GM12878 (cell line): Measurements from ENCODE around the gene RNF41. TPM values are rescaled to one million over a fixed set of nuclear protein-coding genes. Genes with fewer than 3 reads are reported as not detected.
A peak's percentile ranks its signal among the peaks of the same experiment; 100 is the strongest.

Experiments used
- ATAC-seq: fragments of 200-7000 bp; cut with Tn5 transposase; 3 replicates; pipeline ENCODE4 v1.9.1; 2020; ENCODE audit warnings: mild to moderate bottlenecking, moderate library complexity
- BruUV-seq: library from RNA; stranded (reverse); fragments of 400-500 nt; replicated peaks from 2 replicates; lab custom pipeline; 2021; lab: Mats Ljungman, UMichigan
- CTCF ChIA-PET: fragments of 300-600 bp; sonication (Branson Sonifier 250); formaldehyde crosslinking; extraction: SDS; loops from one replicate; lab custom pipeline; 2021; ENCODE audit warnings: inconsistent platforms; lab: Yijun Ruan, JAX
- POLR2A ChIA-PET: fragments of 350-600 bp; formaldehyde crosslinking; extraction: SDS; loops from one replicate; lab custom pipeline; 2021; ENCODE audit warnings: inconsistent platforms; lab: Charles Lee
- RAD21 ChIA-PET: fragments of 300-600 bp; sonication (Branson Sonifier 250); formaldehyde crosslinking; loops from one replicate; lab custom pipeline; 2023; ENCODE audit warnings: antibody characterized with exemption; ENCODE audit not compliant: unreplicated experiment; lab: Charles Lee
- SMC1A ChIA-PET: fragments of 300-600 bp; sonication (Branson Sonifier 250); formaldehyde crosslinking; loops from one replicate; lab custom pipeline; 2023; ENCODE audit not compliant: unreplicated experiment, uncharacterized antibody; lab: Charles Lee
- DNase-seq: peaks from one replicate; pipeline ENCODE4 v3.0.0-alpha.2; 2011; ENCODE audit warnings: low read depth, low spot score
- FAIRE-seq: peaks from 3 replicates; lab custom pipeline; 2011; peaks lifted over from hg19 to GRCh38; lab: Jason Lieb, UNC
- H2AFZ ChIP-seq: 2 replicates; pipeline ENCODE4 v1.6.0; 2011; ENCODE audit warnings: low read depth, low read length, control low read depth; ENCODE audit not compliant: control insufficient read depth
- H3K27ac ChIP-seq: 2 replicates; pipeline ENCODE4 v1.5.1; 2011; ENCODE audit warnings: control low read depth; ENCODE audit not compliant: control insufficient read depth, insufficient read depth
- H3K27me3 ChIP-seq, 2 experiments: replicated peaks in 1 of 2; 2 replicates each; pipeline versions ENCODE4 v1.6.0 to v1.6.1; 2011; ENCODE audit warnings: low read length in 1 of 2; ENCODE audit not compliant: control insufficient read depth in 2 of 2, insufficient read depth in 2 of 2
- H3K36me3 ChIP-seq, 2 experiments: 2 replicates each; pipeline ENCODE4 v1.5.1; 2011; ENCODE audit warnings: low read length in 1 of 2; ENCODE audit not compliant: control insufficient read depth in 2 of 2, insufficient read depth in 2 of 2
- H3K4me1 ChIP-seq: 2 replicates; pipeline ENCODE4 v1.6.1; 2011; ENCODE audit warnings: mild to moderate bottlenecking, low read length, moderate library complexity, mixed read lengths; ENCODE audit not compliant: control insufficient read depth, insufficient read depth
- H3K4me2 ChIP-seq: 2 replicates; pipeline ENCODE4 v1.6.0; 2011; ENCODE audit warnings: control low read depth; ENCODE audit not compliant: control insufficient read depth, insufficient read depth
- H3K4me3 ChIP-seq: fragments of 200-600 bp; sonication (generic); 2 replicates; pipeline ENCODE4 v1.5.1; 2016
- H3K79me2 ChIP-seq: 2 replicates; pipeline ENCODE4 v1.6.0; 2011; ENCODE audit warnings: low read length; ENCODE audit not compliant: control insufficient read depth, insufficient read depth
- H3K9ac ChIP-seq: 2 replicates; pipeline ENCODE4 v1.8.0; 2011; ENCODE audit warnings: low read length, control low read depth, mixed read lengths; ENCODE audit not compliant: control insufficient read depth, insufficient read depth
- H3K9me3 ChIP-seq: replicated peaks from 3 replicates; pipeline ENCODE4 v1.5.1; 2011; ENCODE audit warnings: mild to moderate bottlenecking, low read length; ENCODE audit not compliant: control insufficient read depth, insufficient read depth
- H4K20me1 ChIP-seq: 2 replicates; pipeline ENCODE4 v1.6.0; 2011; ENCODE audit not compliant: control insufficient read depth, insufficient read depth
- CHD4 ChIP-seq: fragments of 200-600 bp; sonication (generic); IDR thresholded peaks from 2 replicates; pipeline ENCODE4 v1.6.1; 2016; ENCODE audit warnings: mild to moderate bottlenecking
- FOXM1 ChIP-seq: IDR thresholded peaks from 2 replicates; pipeline ENCODE4 v1.6.1; 2012; ENCODE audit warnings: low read depth, mild to moderate bottlenecking, inconsistent platforms, low read length, moderate library complexity
- POLR2A ChIP-seq: IDR thresholded peaks from 2 replicates; pipeline ENCODE4 v1.6.1; 2011; ENCODE audit warnings: low read depth, mild to moderate bottlenecking, low read length
- POLR2AphosphoS5 ChIP-seq: IDR thresholded peaks from 2 replicates; pipeline ENCODE4 v1.6.1; 2011; ENCODE audit warnings: mild to moderate bottlenecking, low read length, inconsistent platforms
- RAD51 ChIP-seq: fragments of 450-650 bp; IDR thresholded peaks from 2 replicates; pipeline ENCODE4 v1.6.1; 2016; ENCODE audit warnings: moderate library complexity, mild to moderate bottlenecking, inconsistent platforms
- SREBF2 ChIP-seq: IDR thresholded peaks from 2 replicates; pipeline ENCODE4 v1.6.1; 2012; ENCODE audit warnings: mild to moderate bottlenecking, low read length
- ZNF24 ChIP-seq: fragments of 450-650 bp; IDR thresholded peaks from 2 replicates; pipeline ENCODE4 v1.6.1; 2017; ENCODE audit warnings: antibody characterized with exemption, mild to moderate bottlenecking
- WGBS: methylation state at CpG from one replicate; pipeline ENCODE4 v1.1.6; 2016; ENCODE audit warnings: low lambda C conversion rate; ENCODE audit not compliant: insufficient replicate concordance, insufficient coverage; ENCODE audit errors: missing lambda C conversion rate; 5-methylcytosine and 5-hydroxymethylcytosine counted together
- in situ Hi-C: fragments of 300-500 bp; cut with MboI; formaldehyde crosslinking; loops from 9 replicates; pipeline ENCODE4 v1.14.3; 2018; ENCODE audit warnings: mixed read lengths
- intact Hi-C: fragments of 100-400 bp; cut with micrococcal nuclease; formaldehyde crosslinking; loops from one replicate; pipeline ENCODE4 v1.14.2; 2022; ENCODE audit not compliant: unreplicated experiment
- polyA plus RNA-seq, 11 experiments: library from polyadenylated mRNA; depleted of rRNA in 4 of 11; unstranded in 6 of 11; stranded (reverse) in 5 of 11; fragments of >200 nt; fragmentation: Nextera tagmentation in 4 of 11; fragmentation: Illumina TruSeq in 1 of 11; extraction: Ambion mirVana in 4 of 11; extraction: Trizol in 1 of 11; gene quantifications; 1 replicate in 1 of 11; 2 replicates in 10 of 11; pipeline versions ENCODE4 v1.2.1 to v1.2.3, GENCODE V29; 2011 to 2016; ENCODE audit warnings: inconsistent platforms in 2 of 11, missing spikeins in 2 of 11, low read depth in 1 of 11
- total RNA-seq, 4 experiments: library from RNA; depleted of rRNA in 3 of 4; stranded (reverse); fragments of >200 nt in 3 of 4; fragmentation: Illumina TruSeq in 1 of 4; extraction: Trizol in 1 of 4; gene quantifications; 2 replicates each; pipeline versions ENCODE4 v1.2.1 to v1.2.3, GENCODE V29; 2013 to 2021
- TF ChIP-seq, protein P1 (sequence below): IDR thresholded peaks from 2 replicates; pipeline ENCODE4 v1.6.1; 2011; ENCODE audit warnings: mild to moderate bottlenecking, low read depth, low read length, moderate library complexity; ENCODE audit not compliant: insufficient replicate concordance
- TF ChIP-seq, protein P2 (sequence below), 3 experiments: IDR thresholded peaks in 2 of 3; conservative IDR thresholded peaks in 1 of 3; 2 replicates each; pipeline ENCODE4 v1.5.1; 2011; ENCODE audit warnings: low read depth in 3 of 3, low read length in 3 of 3, mild to moderate bottlenecking in 3 of 3, control low read depth in 2 of 3, moderate library complexity in 2 of 3, inconsistent platforms in 1 of 3, mixed read lengths in 1 of 3; ENCODE audit not compliant: control insufficient read depth in 2 of 3, insufficient read depth in 1 of 3; ENCODE audit errors: extremely low read depth in 1 of 3

RNF41 gene
- total and polyA plus RNA-seq, 10 of the 15 experiments (the other 5 are each of a cell fraction or from before 2014, with no cell fraction given) = 11.1 to 47.8 (median 30.6) TPM

DNA sequence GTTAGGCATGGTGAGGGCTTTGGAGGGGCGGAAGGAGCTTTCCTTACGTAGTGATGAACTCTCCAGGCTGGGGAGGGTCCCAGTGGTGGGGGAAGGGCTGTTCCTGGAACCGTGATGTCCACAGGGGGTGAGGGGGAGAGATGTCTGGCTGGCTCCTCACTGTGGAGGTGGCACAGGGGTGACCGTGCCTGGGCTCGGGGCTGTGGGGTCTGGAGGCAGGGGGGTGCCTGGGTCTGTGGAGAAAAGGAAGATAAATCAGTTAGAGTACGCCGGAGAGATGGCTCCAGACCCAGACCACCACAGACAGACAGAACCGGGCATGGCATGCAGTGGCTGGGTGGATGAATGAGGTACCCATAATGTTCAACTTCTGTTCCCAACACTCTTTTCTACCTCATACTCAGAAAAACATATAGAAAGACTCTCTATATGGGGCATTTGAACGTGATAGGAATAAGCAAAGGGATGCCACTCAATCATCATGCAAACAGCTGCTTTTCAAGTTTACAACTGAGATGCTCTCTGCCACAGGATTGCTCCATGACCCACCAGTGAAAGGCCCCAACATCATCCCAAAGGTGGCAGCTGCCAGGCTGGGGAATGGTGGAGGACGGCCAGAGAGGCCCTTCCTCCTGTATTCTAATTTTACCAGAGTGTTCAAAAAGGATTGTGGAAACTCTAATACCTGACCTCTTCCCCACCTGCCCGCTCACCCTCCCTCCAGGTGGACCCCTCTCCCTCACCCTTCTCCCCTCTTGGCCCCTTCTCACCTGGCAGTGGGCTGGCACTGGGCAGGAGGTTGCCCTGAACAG is 58.0 kb downstream of the RNF41 start:
- Histone ChIP-seq H3K9me3 (no peaks in the 10 kb centered on the region), H3K9ac (no peak overlapping the region), H3K27me3 (no peaks in the 10 kb centered on the region), H2AFZ (no peak overlapping the region), H3K4me1 (peaks cover 14% of the 10 kb centered on the region), H3K36me3 (peaks cover 25 to 40% of the 10 kb centered on the region in 2 experiments), H3K4me3 (no peak overlapping the region), H4K20me1 (no peaks in the 10 kb centered on the region), H3K79me2 (peaks cover 27% of the 10 kb centered on the region), H3K4me2 (no peak overlapping the region), H3K27ac (no peak overlapping the region)
- FAIRE-seq (no peak), DNase-seq (no peak), ATAC-seq (no peak)
- 93% methylated on average over 11 of the region's 11 CpGs for WGBS
- intact Hi-C loops = no loop called here
- SMC1A ChIA-PET = interaction anchor here (1.1 to 1.3 kb wide), 2 partner anchors 9 to 11 kb away, joined by 3 to 5 read pairs; no protein-coding TSS in a partner anchor
- BruUV-seq = no TSS peak
- CTCF ChIA-PET = interaction anchor here (1.1 to 2.2 kb wide), 3 partner anchors 25 to 168 kb away, joined by 4 to 7 read pairs (median 4); partner anchors contain the start of gene SMARCC2
- RAD21 ChIA-PET = interaction anchor here (1.2 to 2.0 kb wide), 2 partner anchors 25 to 36 kb away, joined by 3 to 11 read pairs; partner anchors contain the start of genes ESYT1 and SMARCC2
- TF ChIP-seq FOXM1 (0 out of 2 replicates have a peak, but pooled peaks have one; percentile 11), CHD4 (no peak), POLR2A (peak; percentile 64), SREBF2 (no peak), ZNF24 (no peak), RAD51 (no peak), POLR2AphosphoS5 (peak; percentile 69)
- TF ChIP-seq, protein P1, sequence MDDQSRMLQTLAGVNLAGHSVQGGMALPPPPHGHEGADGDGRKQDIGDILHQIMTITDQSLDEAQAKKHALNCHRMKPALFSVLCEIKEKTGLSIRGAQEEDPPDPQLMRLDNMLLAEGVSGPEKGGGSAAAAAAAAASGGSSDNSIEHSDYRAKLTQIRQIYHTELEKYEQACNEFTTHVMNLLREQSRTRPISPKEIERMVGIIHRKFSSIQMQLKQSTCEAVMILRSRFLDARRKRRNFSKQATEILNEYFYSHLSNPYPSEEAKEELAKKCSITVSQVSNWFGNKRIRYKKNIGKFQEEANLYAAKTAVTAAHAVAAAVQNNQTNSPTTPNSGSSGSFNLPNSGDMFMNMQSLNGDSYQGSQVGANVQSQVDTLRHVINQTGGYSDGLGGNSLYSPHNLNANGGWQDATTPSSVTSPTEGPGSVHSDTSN = peak; percentile 7
- TF ChIP-seq, protein P2, sequence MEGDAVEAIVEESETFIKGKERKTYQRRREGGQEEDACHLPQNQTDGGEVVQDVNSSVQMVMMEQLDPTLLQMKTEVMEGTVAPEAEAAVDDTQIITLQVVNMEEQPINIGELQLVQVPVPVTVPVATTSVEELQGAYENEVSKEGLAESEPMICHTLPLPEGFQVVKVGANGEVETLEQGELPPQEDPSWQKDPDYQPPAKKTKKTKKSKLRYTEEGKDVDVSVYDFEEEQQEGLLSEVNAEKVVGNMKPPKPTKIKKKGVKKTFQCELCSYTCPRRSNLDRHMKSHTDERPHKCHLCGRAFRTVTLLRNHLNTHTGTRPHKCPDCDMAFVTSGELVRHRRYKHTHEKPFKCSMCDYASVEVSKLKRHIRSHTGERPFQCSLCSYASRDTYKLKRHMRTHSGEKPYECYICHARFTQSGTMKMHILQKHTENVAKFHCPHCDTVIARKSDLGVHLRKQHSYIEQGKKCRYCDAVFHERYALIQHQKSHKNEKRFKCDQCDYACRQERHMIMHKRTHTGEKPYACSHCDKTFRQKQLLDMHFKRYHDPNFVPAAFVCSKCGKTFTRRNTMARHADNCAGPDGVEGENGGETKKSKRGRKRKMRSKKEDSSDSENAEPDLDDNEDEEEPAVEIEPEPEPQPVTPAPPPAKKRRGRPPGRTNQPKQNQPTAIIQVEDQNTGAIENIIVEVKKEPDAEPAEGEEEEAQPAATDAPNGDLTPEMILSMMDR (IDR thresholded peaks at IDR 0.05 in 2 of 3, conservative IDR thresholded peaks at IDR 0.05 in 1 of 3; ENCODE audit: control insufficient read depth in 2 of 3, extremely low read depth in 1 of 3, insufficient read depth in 1 of 3, low read depth in 3 of 3, low read length in 3 of 3) = no peak
- in situ Hi-C loops = no loop called here
- POLR2A ChIA-PET = interaction anchor here (0.6 to 1.7 kb wide), 6 partner anchors 12 to 298 kb away, joined by 3 to 6 read pairs (median 4); partner anchors contain the start of gene ESYT1
